HepG2 (cell line): ENCODE measurements around the gene LRRC4. TPM values are rescaled to one million over a fixed set of nuclear protein-coding genes. Genes with fewer than 3 reads are reported as not detected.

ENCODE experiments used
- ATAC-seq: fragments of 200-7000 bp; cut with Tn5 transposase; 3 replicates; pipeline ENCODE4 v1.9.1; 2020; ENCODE audit warnings: mild to moderate bottlenecking, moderate library complexity
- BruUV-seq: library from RNA; stranded (reverse); fragments of 400-500 nt; replicated peaks from 2 replicates; lab custom pipeline; 2021; lab: Mats Ljungman, UMichigan
- CTCF ChIA-PET: fragments of 300-600 bp; formaldehyde crosslinking; extraction: SDS; loops from one replicate; lab custom pipeline; 2021; ENCODE audit warnings: low total read pairs, inconsistent platforms, low intra/inter-chr PET ratio; lab: Yijun Ruan, JAX
- POLR2A ChIA-PET: fragments of 350-600 bp; sonication (Branson Sonifier 250); formaldehyde crosslinking; loops from one replicate; lab custom pipeline; 2020; ENCODE audit warnings: antibody characterized with exemption, inconsistent platforms; lab: Yijun Ruan, JAX
- DNase-seq: peaks from one replicate; pipeline ENCODE4 v3.0.0-alpha.2; 2015; ENCODE audit warnings: low spot score
- FAIRE-seq: peaks from 3 replicates; lab custom pipeline; 2011; peaks lifted over from hg19 to GRCh38; lab: Jason Lieb, UNC
- H2AFZ ChIP-seq: one replicate; pipeline ENCODE4 v1.6.1; 2011; ENCODE audit warnings: low read length, inconsistent platforms
- H3K27ac ChIP-seq: fragments of 300-600 bp; 3 replicates; pipeline ENCODE4 v1.8.0; 2011; ENCODE audit warnings: mixed run types, mild to moderate bottlenecking, mixed read lengths, low read length, inconsistent platforms; ENCODE audit not compliant: insufficient read depth; ENCODE audit errors: extremely low read length
- H3K27me3 ChIP-seq, 2 experiments: fragments of 200-600 bp in 1 of 2; 2 replicates in 1 of 2; 3 replicates in 1 of 2; pipeline versions ENCODE4 v1.6.0 to v1.8.0; 2011; ENCODE audit warnings: low read length in 2 of 2, mild to moderate bottlenecking in 2 of 2, moderate library complexity in 2 of 2, inconsistent platforms in 1 of 2; ENCODE audit not compliant: insufficient read depth in 2 of 2, control insufficient read depth in 1 of 2
- H3K36me3 ChIP-seq, 2 experiments: fragments of 200-600 bp in 1 of 2; replicated peaks in 1 of 2; 2 replicates in 1 of 2; 3 replicates in 1 of 2; pipeline versions ENCODE4 v1.5.1 to v1.8.0; 2011; ENCODE audit warnings: low read length in 2 of 2, inconsistent platforms in 1 of 2; ENCODE audit not compliant: insufficient read depth in 2 of 2, control insufficient read depth in 1 of 2
- H3K4me1 ChIP-seq: 2 replicates; pipeline ENCODE4 v1.5.1; 2012; ENCODE audit warnings: low read length, inconsistent platforms; ENCODE audit not compliant: insufficient read depth
- H3K4me2 ChIP-seq: 2 replicates; pipeline ENCODE4 v1.6.0; 2011; ENCODE audit warnings: low read depth, low read length, inconsistent platforms
- H3K4me3 ChIP-seq, 3 experiments: fragments of 200-600 bp in 1 of 3; sonication (generic), shearing (Covaris generic) in 1 of 3; replicated peaks in 1 of 3; 2 replicates each; pipeline ENCODE4 v1.5.1; 2011 to 2016; ENCODE audit warnings: low read length in 3 of 3, inconsistent platforms in 2 of 3, low read depth in 2 of 3, mild to moderate bottlenecking in 2 of 3, control low read depth in 1 of 3, mixed read lengths in 1 of 3; ENCODE audit not compliant: insufficient read depth in 1 of 3
- H3K79me2 ChIP-seq: one replicate; pipeline ENCODE4 v1.6.1; 2011; ENCODE audit warnings: low read length, inconsistent platforms; ENCODE audit not compliant: insufficient read depth
- H3K9ac ChIP-seq: 2 replicates; pipeline ENCODE4 v1.6.0; 2011; ENCODE audit warnings: mild to moderate bottlenecking, low read depth, low read length, inconsistent platforms; ENCODE audit not compliant: insufficient read depth
- H3K9me3 ChIP-seq: 2 replicates; pipeline ENCODE4 v1.5.1; 2012; ENCODE audit warnings: mild to moderate bottlenecking, low read length
- H4K20me1 ChIP-seq: 2 replicates; pipeline ENCODE4 v1.6.0; 2011; ENCODE audit warnings: inconsistent platforms, mild to moderate bottlenecking, low read length, moderate library complexity; ENCODE audit not compliant: insufficient read depth
- FOXA1 ChIP-seq, 2 experiments: fragments of 450-650 bp in 1 of 2; sonication (generic) in 1 of 2; formaldehyde crosslinking in 1 of 2; IDR thresholded peaks; 2 replicates each; pipeline versions ENCODE4 v1.4.0 to v1.6.1; 2016 to 2020; ENCODE audit warnings: missing genetic modification reagents in 1 of 2
- HHEX ChIP-seq: IDR thresholded peaks from 2 replicates; pipeline ENCODE4 v1.6.1; 2016; ENCODE audit warnings: control low read depth
- KAT2B ChIP-seq: fragments of 150-350 bp; IDR thresholded peaks from 2 replicates; pipeline ENCODE4 v1.6.1; 2014; ENCODE audit warnings: low read depth, low read length, borderline replicate concordance
- KDM6A ChIP-seq: IDR thresholded peaks from 2 replicates; pipeline ENCODE4 v1.6.1; 2016; ENCODE audit warnings: low read depth
- NONO ChIP-seq, 2 experiments: fragments of 450-650 bp in 1 of 2; sonication (generic) in 1 of 2; formaldehyde crosslinking in 1 of 2; IDR thresholded peaks in 1 of 2; conservative IDR thresholded peaks in 1 of 2; 2 replicates each; pipeline versions ENCODE4 v1.6.1 to v1.8.0; 2017 to 2022; ENCODE audit warnings: mild to moderate bottlenecking in 1 of 2, missing genetic modification reagents in 1 of 2, moderate library complexity in 1 of 2
- SMAD1 ChIP-seq: sonication (generic); formaldehyde crosslinking; IDR thresholded peaks from 2 replicates; pipeline ENCODE4 v1.4.0; 2020; ENCODE audit warnings: missing genetic modification reagents, low read depth, mild to moderate bottlenecking, borderline replicate concordance
- SP5 ChIP-seq: IDR thresholded peaks from 2 replicates; pipeline ENCODE4 v1.6.1; 2016; ENCODE audit warnings: low read depth, borderline replicate concordance
- whole genome bisulfite sequencing: methylation state at CpG from one replicate; pipeline ENCODE4 v1.1.6; 2017; ENCODE audit warnings: low lambda C conversion rate; 5-methylcytosine and 5-hydroxymethylcytosine counted together
- in situ Hi-C: cut with HindIII; loops from 2 replicates; pipeline ENCODE4 v1.10.0; 2017; ENCODE audit warnings: low pct_unique_long_range_greater_than_20kb; ENCODE audit not compliant: extremely low pct_ligation_motif_present
- intact Hi-C: fragments of 100-400 bp; cut with micrococcal nuclease; formaldehyde crosslinking; loops from one replicate; pipeline ENCODE4 v1.10.0; 2022; ENCODE audit not compliant: unreplicated experiment
- polyA plus RNA-seq, 8 experiments: library from polyadenylated mRNA; depleted of rRNA in 3 of 8; stranded (reverse) in 7 of 8; unstranded in 1 of 8; fragments of >200 nt; fragmentation: Illumina TruSeq in 4 of 8; extraction: Trizol in 4 of 8; gene quantifications; 2 replicates each; pipeline versions ENCODE4 v1.2.1 to v1.2.3, GENCODE V29; 2011 to 2016; ENCODE audit warnings: low read depth in 4 of 8, missing spikeins in 1 of 8, mixed read lengths in 1 of 8; ENCODE audit not compliant: insufficient read depth in 1 of 8
- total RNA-seq, 5 experiments: library from RNA; depleted of rRNA; stranded (reverse); fragments of >200 nt; fragmentation: Illumina TruSeq; extraction: Trizol; gene quantifications; 2 replicates each; pipeline ENCODE4 v1.2.3, GENCODE V29; 2016; ENCODE audit warnings: low read depth in 1 of 5

The LRRC4 gene
- total and polyA plus RNA-seq, 2 of the 13 experiments (the other 11 are each of a cell fraction or from before 2014, with no cell fraction given) = not detected

DNA sequence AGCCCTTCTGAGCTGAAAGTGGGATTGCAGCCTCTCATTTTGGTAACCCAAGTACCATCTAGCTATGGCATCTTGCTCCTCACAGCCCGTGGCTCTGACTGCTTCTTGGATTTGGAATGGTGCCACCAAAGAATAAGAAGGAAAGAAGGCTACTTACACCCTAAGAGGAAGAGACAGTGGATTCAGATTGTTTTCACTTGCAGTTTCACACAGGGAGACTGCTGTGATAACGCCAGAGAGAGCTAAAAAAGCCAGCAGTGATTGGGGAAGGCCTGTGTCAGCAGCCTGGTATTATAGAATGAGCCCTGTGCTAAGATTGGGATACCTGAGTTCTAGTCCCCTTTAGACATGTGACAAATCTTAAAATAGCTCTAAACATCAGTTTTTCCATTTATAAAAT lies 3.6 kb upstream of the LRRC4 start:
- ChIA-PET CTCF (no interaction called here), POLR2A (no interaction called here)
- Histone ChIP-seq H3K79me2 (no peaks in the 10 kb centered on the region), H3K4me2 (no peak overlapping the region), H3K9me3 (no peaks in the 10 kb centered on the region), H3K27me3 (no peaks in the 10 kb centered on the region), H4K20me1 (no peaks in the 10 kb centered on the region; the same call in 1 of the 2 replicates), H3K9ac (no peak overlapping the region), H3K4me3 (no peak overlapping the region), H3K36me3 (peaks cover 0 to 13% of the 10 kb centered on the region in 2 experiments; a peak in 2 of 5 replicates), H2AFZ (no peak overlapping the region), H3K27ac (no peak overlapping the region), H3K4me1 (no peaks in the 10 kb centered on the region)
- TF ChIP-seq KDM6A = no peak
- no peak for TF ChIP-seq FOXA1 (IDR thresholded peaks at IDR 0.05)
- TF ChIP-seq FOXA1 (CRISPR knock-in tag; IDR thresholded peaks at IDR 0.05) = no peak
- no peak for TF ChIP-seq KAT2B
- DNase-seq (no peak), ATAC-seq (no peak), FAIRE-seq (no peak)
- in situ Hi-C loops = no loop called here
- 100% methylated on average over 2 of the region's 2 CpGs for WGBS
- intact Hi-C loops = loop anchor here (5.0 kb wide), 1 partner anchor 172 kb away; no protein-coding TSS in a partner anchor
- BruUV-seq = no TSS peak

DNA sequence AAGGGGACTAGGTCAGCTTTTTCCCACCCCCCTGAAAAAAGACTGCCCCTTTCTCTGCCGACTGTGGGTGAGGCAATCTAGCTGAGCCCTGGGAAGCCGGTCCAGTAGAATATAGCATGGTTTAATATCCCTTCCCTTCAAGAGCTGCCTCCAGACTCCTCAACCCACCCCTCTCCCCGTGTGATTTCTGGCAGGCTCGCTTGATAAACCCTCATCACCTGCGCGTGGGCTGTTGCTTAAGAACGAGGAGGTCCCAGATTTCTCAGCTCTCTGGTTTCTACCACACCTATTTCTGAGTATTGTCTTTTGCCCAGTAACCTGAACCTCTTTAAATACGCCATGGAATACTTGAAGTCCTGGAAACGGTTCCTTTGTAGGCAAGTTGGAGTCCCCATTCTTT lies 2.0 kb upstream of the LRRC4 start:
- in situ Hi-C loops (no loop called here), intact Hi-C loops (no loop called here)
- TF ChIP-seq SP5 = no peak
- no peak for TF ChIP-seq HHEX (CRISPR knock-in tag)
- no peak for TF ChIP-seq NONO (IDR thresholded peaks at IDR 0.05)
- no peak for TF ChIP-seq NONO (CRISPR knock-in tag; conservative IDR thresholded peaks at IDR 0.05)
- TF ChIP-seq SMAD1 (CRISPR knock-in tag) = no peak
- FAIRE-seq (no peak), DNase-seq (no peak), ATAC-seq (no peak)
- no TSS peak for BruUV-seq
- H3K4me2 ChIP-seq = no peak overlapping the region
- no peaks in the 10 kb centered on the region for H3K27me3 ChIP-seq
- no peak overlapping the region for H3K4me3 ChIP-seq
- H4K20me1 ChIP-seq = no peaks in the 10 kb centered on the region; the same call in 1 of the 2 replicates
- no peaks in the 10 kb centered on the region for H3K9me3 ChIP-seq
- no peak overlapping the region for H3K9ac ChIP-seq
- CTCF ChIA-PET = no interaction called here
- POLR2A ChIA-PET = no interaction called here
- H3K27ac ChIP-seq = no peak overlapping the region
- no peaks in the 10 kb centered on the region for H3K4me1 ChIP-seq
- no peak overlapping the region for H2AFZ ChIP-seq
- H3K36me3 ChIP-seq = peaks cover 7 to 25% of the 10 kb centered on the region in 2 experiments; a peak in 4 of 5 replicates
- 96% methylated on average over 9 of the region's 9 CpGs for WGBS
- H3K79me2 ChIP-seq = no peaks in the 10 kb centered on the region
